GM12878 (cell line): Measurements from ENCODE around the gene IFI30. TPM values are rescaled to one million over a fixed set of nuclear protein-coding genes. Genes with fewer than 3 reads are reported as not detected.
A peak's percentile ranks its signal among the peaks of the same experiment; 100 is the strongest.

Experiments used
- ATAC-seq: fragments of 200-7000 bp; cut with Tn5 transposase; 3 replicates; pipeline ENCODE4 v1.9.1; 2020; ENCODE audit warnings: mild to moderate bottlenecking, moderate library complexity
- BruUV-seq: library from RNA; stranded (reverse); fragments of 400-500 nt; replicated peaks from 2 replicates; lab custom pipeline; 2021; lab: Mats Ljungman, UMichigan
- CTCF ChIA-PET: fragments of 300-600 bp; sonication (Branson Sonifier 250); formaldehyde crosslinking; extraction: SDS; loops from one replicate; lab custom pipeline; 2021; ENCODE audit warnings: inconsistent platforms; lab: Yijun Ruan, JAX
- POLR2A ChIA-PET: fragments of 350-600 bp; formaldehyde crosslinking; extraction: SDS; loops from one replicate; lab custom pipeline; 2021; ENCODE audit warnings: inconsistent platforms; lab: Charles Lee
- RAD21 ChIA-PET: fragments of 300-600 bp; sonication (Branson Sonifier 250); formaldehyde crosslinking; loops from one replicate; lab custom pipeline; 2023; ENCODE audit warnings: antibody characterized with exemption; ENCODE audit not compliant: unreplicated experiment; lab: Charles Lee
- SMC1A ChIA-PET: fragments of 300-600 bp; sonication (Branson Sonifier 250); formaldehyde crosslinking; loops from one replicate; lab custom pipeline; 2023; ENCODE audit not compliant: unreplicated experiment, uncharacterized antibody; lab: Charles Lee
- DNase-seq: peaks from one replicate; pipeline ENCODE4 v3.0.0-alpha.2; 2011; ENCODE audit warnings: low read depth, low spot score
- FAIRE-seq: peaks from 3 replicates; lab custom pipeline; 2011; peaks lifted over from hg19 to GRCh38; lab: Jason Lieb, UNC
- H2AFZ ChIP-seq: 2 replicates; pipeline ENCODE4 v1.6.0; 2011; ENCODE audit warnings: low read depth, low read length, control low read depth; ENCODE audit not compliant: control insufficient read depth
- H3K27ac ChIP-seq: 2 replicates; pipeline ENCODE4 v1.5.1; 2011; ENCODE audit warnings: control low read depth; ENCODE audit not compliant: control insufficient read depth, insufficient read depth
- H3K27me3 ChIP-seq, 2 experiments: replicated peaks in 1 of 2; 2 replicates each; pipeline versions ENCODE4 v1.6.0 to v1.6.1; 2011; ENCODE audit warnings: low read length in 1 of 2; ENCODE audit not compliant: control insufficient read depth in 2 of 2, insufficient read depth in 2 of 2
- H3K36me3 ChIP-seq, 2 experiments: 2 replicates each; pipeline ENCODE4 v1.5.1; 2011; ENCODE audit warnings: low read length in 1 of 2; ENCODE audit not compliant: control insufficient read depth in 2 of 2, insufficient read depth in 2 of 2
- H3K4me1 ChIP-seq: 2 replicates; pipeline ENCODE4 v1.6.1; 2011; ENCODE audit warnings: mild to moderate bottlenecking, low read length, moderate library complexity, mixed read lengths; ENCODE audit not compliant: control insufficient read depth, insufficient read depth
- H3K4me2 ChIP-seq: 2 replicates; pipeline ENCODE4 v1.6.0; 2011; ENCODE audit warnings: control low read depth; ENCODE audit not compliant: control insufficient read depth, insufficient read depth
- H3K4me3 ChIP-seq: fragments of 200-600 bp; sonication (generic); 2 replicates; pipeline ENCODE4 v1.5.1; 2016
- H3K79me2 ChIP-seq: 2 replicates; pipeline ENCODE4 v1.6.0; 2011; ENCODE audit warnings: low read length; ENCODE audit not compliant: control insufficient read depth, insufficient read depth
- H3K9ac ChIP-seq: 2 replicates; pipeline ENCODE4 v1.8.0; 2011; ENCODE audit warnings: low read length, control low read depth, mixed read lengths; ENCODE audit not compliant: control insufficient read depth, insufficient read depth
- H3K9me3 ChIP-seq: replicated peaks from 3 replicates; pipeline ENCODE4 v1.5.1; 2011; ENCODE audit warnings: mild to moderate bottlenecking, low read length; ENCODE audit not compliant: control insufficient read depth, insufficient read depth
- H4K20me1 ChIP-seq: 2 replicates; pipeline ENCODE4 v1.6.0; 2011; ENCODE audit not compliant: control insufficient read depth, insufficient read depth
- BACH1 ChIP-seq: fragments of 450-650 bp; IDR thresholded peaks from 2 replicates; pipeline ENCODE4 v1.6.1; 2017; ENCODE audit warnings: mild to moderate bottlenecking, borderline replicate concordance
- BCL11A ChIP-seq: IDR thresholded peaks from 2 replicates; pipeline ENCODE4 v1.6.1; 2011; ENCODE audit warnings: low read depth, low read length
- BHLHE40 ChIP-seq, 2 experiments: fragments of 450-650 bp in 1 of 2; IDR thresholded peaks; 2 replicates each; pipeline ENCODE4 v1.6.1; 2011 to 2017; ENCODE audit warnings: low read depth in 2 of 2, borderline replicate concordance in 1 of 2, improper control_type of control experiment in 1 of 2, low read length in 1 of 2, mild to moderate bottlenecking in 1 of 2
- CHD2 ChIP-seq: IDR thresholded peaks from 2 replicates; pipeline ENCODE4 v1.6.1; 2011; ENCODE audit warnings: low read depth, low read length, improper control_type of control experiment, borderline replicate concordance
- E2F4 ChIP-seq: IDR thresholded peaks from 2 replicates; pipeline ENCODE4 v1.6.1; 2012; ENCODE audit warnings: low read depth, low read length, improper control_type of control experiment
- E4F1 ChIP-seq: fragments of 450-650 bp; IDR thresholded peaks from 2 replicates; pipeline ENCODE4 v1.6.1; 2018; ENCODE audit warnings: borderline replicate concordance, mild to moderate bottlenecking; ENCODE audit not compliant: partially characterized antibody
- GATAD2B ChIP-seq: fragments of 450-650 bp; conservative IDR thresholded peaks from 2 replicates; pipeline ENCODE4 v1.6.1; 2017; ENCODE audit warnings: low read depth, mild to moderate bottlenecking, moderate library complexity
- HDAC2 ChIP-seq: fragments of 200-600 bp; sonication (generic); IDR thresholded peaks from 2 replicates; pipeline ENCODE4 v1.6.1; 2017
- IKZF1 ChIP-seq: fragments of 450-650 bp; conservative IDR thresholded peaks from 2 replicates; pipeline ENCODE4 v1.6.1; 2017; ENCODE audit warnings: antibody characterized with exemption, mild to moderate bottlenecking
- IKZF2 ChIP-seq, 2 experiments: fragments of 450-650 bp; IDR thresholded peaks; 2 replicates each; pipeline ENCODE4 v1.6.1; 2017; ENCODE audit warnings: mild to moderate bottlenecking in 2 of 2, moderate library complexity in 2 of 2
- LARP7 ChIP-seq: fragments of 450-650 bp; IDR thresholded peaks from 2 replicates; pipeline ENCODE4 v1.6.1; 2017; ENCODE audit warnings: mild to moderate bottlenecking
- MAX ChIP-seq: IDR thresholded peaks from 2 replicates; pipeline ENCODE4 v1.6.1; 2012; ENCODE audit warnings: low read depth, low read length, improper control_type of control experiment
- MTA2 ChIP-seq: fragments of 450-650 bp; IDR thresholded peaks from 2 replicates; pipeline ENCODE4 v1.6.1; 2016; ENCODE audit warnings: low read depth, mild to moderate bottlenecking, moderate library complexity
- NBN ChIP-seq: fragments of 450-650 bp; IDR thresholded peaks from 2 replicates; pipeline ENCODE4 v1.6.1; 2016
- PAX5 ChIP-seq: IDR thresholded peaks from 2 replicates; pipeline ENCODE4 v1.6.1; 2011; ENCODE audit warnings: low read depth, low read length, borderline replicate concordance
- SMARCA5 ChIP-seq: fragments of 450-650 bp; IDR thresholded peaks from 2 replicates; pipeline ENCODE4 v1.6.1; 2017; ENCODE audit warnings: mild to moderate bottlenecking
- TBL1XR1 ChIP-seq: IDR thresholded peaks from 2 replicates; pipeline ENCODE4 v1.6.1; 2012; ENCODE audit warnings: low read depth, low read length, improper control_type of control experiment
- ZNF207 ChIP-seq: fragments of 450-650 bp; IDR thresholded peaks from 2 replicates; pipeline ENCODE4 v1.6.1; 2014; ENCODE audit warnings: antibody characterized with exemption, mild to moderate bottlenecking, borderline replicate concordance
- ZNF384 ChIP-seq: IDR thresholded peaks from 2 replicates; pipeline ENCODE4 v1.6.1; 2012; ENCODE audit warnings: low read depth, mild to moderate bottlenecking, low read length, improper control_type of control experiment, borderline replicate concordance
- WGBS: methylation state at CpG from one replicate; pipeline ENCODE4 v1.1.6; 2016; ENCODE audit warnings: low lambda C conversion rate; ENCODE audit not compliant: insufficient replicate concordance, insufficient coverage; ENCODE audit errors: missing lambda C conversion rate; 5-methylcytosine and 5-hydroxymethylcytosine counted together
- in situ Hi-C: fragments of 300-500 bp; cut with MboI; formaldehyde crosslinking; loops from 9 replicates; pipeline ENCODE4 v1.14.3; 2018; ENCODE audit warnings: mixed read lengths
- intact Hi-C: fragments of 100-400 bp; cut with micrococcal nuclease; formaldehyde crosslinking; loops from one replicate; pipeline ENCODE4 v1.14.2; 2022; ENCODE audit not compliant: unreplicated experiment
- polyA plus RNA-seq, 11 experiments: library from polyadenylated mRNA; depleted of rRNA in 4 of 11; unstranded in 6 of 11; stranded (reverse) in 5 of 11; fragments of >200 nt; fragmentation: Nextera tagmentation in 4 of 11; fragmentation: Illumina TruSeq in 1 of 11; extraction: Ambion mirVana in 4 of 11; extraction: Trizol in 1 of 11; gene quantifications; 1 replicate in 1 of 11; 2 replicates in 10 of 11; pipeline versions ENCODE4 v1.2.1 to v1.2.3, GENCODE V29; 2011 to 2016; ENCODE audit warnings: inconsistent platforms in 2 of 11, missing spikeins in 2 of 11, low read depth in 1 of 11
- total RNA-seq, 4 experiments: library from RNA; depleted of rRNA in 3 of 4; stranded (reverse); fragments of >200 nt in 3 of 4; fragmentation: Illumina TruSeq in 1 of 4; extraction: Trizol in 1 of 4; gene quantifications; 2 replicates each; pipeline versions ENCODE4 v1.2.1 to v1.2.3, GENCODE V29; 2013 to 2021

The IFI30 gene
- total and polyA plus RNA-seq, 10 of the 15 experiments (the other 5 are each of a cell fraction or from before 2014, with no cell fraction given) = 221 to 1,112 (median 451) TPM

GRCh38 chr19:18202778-18203407, 29.3 kb downstream of the IFI30 start (continued):
- TF ChIP-seq MAX = peak; percentile 75
- no peak for TF ChIP-seq BCL11A

GRCh38 chr19:18203408-18203862, 29.8 kb downstream of the IFI30 start:
- FAIRE-seq = no peak
- CTCF ChIA-PET = interaction anchor here (0.8 to 11.7 kb wide), 8 partner anchors 11 to 207 kb away, joined by 3 to 213 read pairs (median 10); partner anchors contain the start of gene MPV17L2
- in situ Hi-C loops (no loop called here), intact Hi-C loops (loop anchor here (10.0 kb wide), 1 partner anchor 211 kb away; the partner anchor contains the start of gene SSBP4)
- no peaks in the 10 kb centered on the region for H3K9me3 ChIP-seq
- SMC1A ChIA-PET = interaction anchor here (1.0 to 9.5 kb wide), 10 partner anchors 9 to 147 kb away, joined by 3 to 121 read pairs (median 4); partner anchors contain the start of gene MPV17L2
- H3K4me3 ChIP-seq = peak overlapping the region; percentile 86
- ATAC-seq = peak; percentile 23
- BruUV-seq = no TSS peak
- no peaks in the 10 kb centered on the region for H3K27me3 ChIP-seq
- POLR2A ChIA-PET = interaction anchor here (0.7 to 3.4 kb wide), 11 partner anchors 9 to 155 kb away, joined by 3 to 29 read pairs (median 7); partner anchors contain the start of genes JUND, LSM4 and MPV17L2
- no peaks in the 10 kb centered on the region for H4K20me1 ChIP-seq
- DNase-seq = no peak
- RAD21 ChIA-PET = interaction anchor here (0.6 to 8.1 kb wide), 17 partner anchors 11 to 216 kb away, joined by 3 to 175 read pairs (median 5); partner anchors contain the start of genes JUND, MPV17L2, PIK3R2 and SSBP4
- peak overlapping the region; percentile 82 for H2AFZ ChIP-seq
- H3K36me3 ChIP-seq = peaks cover 0 to 6% of the 10 kb centered on the region in 2 experiments; a peak in 2 of 4 replicates
- peak overlapping the region; percentile 56 for H3K4me2 ChIP-seq
- peak overlapping the region; percentile 44; the same call in 1 of the 2 replicates for H3K9ac ChIP-seq
- 3% methylated on average over 38 of the region's 38 CpGs for WGBS
- H3K27ac ChIP-seq = peak overlapping the region; percentile 20; the same call in 1 of the 2 replicates
- H3K4me1 ChIP-seq = peaks cover 6% of the 10 kb centered on the region
- peaks cover 9% of the 10 kb centered on the region for H3K79me2 ChIP-seq
- TF ChIP-seq TBL1XR1 = no peak
- 0 out of 2 replicates have a peak, but pooled peaks have one; percentile 23 for TF ChIP-seq MTA2
- TF ChIP-seq E2F4 = no peak
- TF ChIP-seq ZNF384 = no peak
- TF ChIP-seq HDAC2 = no peak
- peak; percentile 74; the same call in 1 of the 2 replicates for TF ChIP-seq ZNF207
- TF ChIP-seq SMARCA5 = peak; percentile 33; the same call in 1 of the 2 replicates
- no peak for TF ChIP-seq E4F1
- TF ChIP-seq LARP7 = 0 out of 2 replicates have a peak, but pooled peaks have one; percentile 49
- TF ChIP-seq IKZF1 = peak; percentile 46; the same call in 1 of the 2 replicates
- 0 out of 4 replicates have a peak, but pooled peaks of 1 of the 2 experiments have one; percentile 19 for TF ChIP-seq IKZF2 (IDR thresholded peaks at IDR 0.05)
- TF ChIP-seq CHD2 = 0 out of 2 replicates have a peak, but pooled peaks have one; percentile 12
- 0 out of 2 replicates have a peak, but pooled peaks have one; percentile 58 for TF ChIP-seq NBN
- 0 out of 2 replicates have a peak, but pooled peaks have one; percentile 44 for TF ChIP-seq PAX5
- TF ChIP-seq BACH1 = peak; percentile 87
- TF ChIP-seq GATAD2B = peak; percentile 83; the same call in 1 of the 2 replicates
- no peak for TF ChIP-seq BHLHE40 (IDR thresholded peaks at IDR 0.05; ENCODE audit: borderline replicate concordance in 1 of 2, low read depth in 2 of 2, low read length in 1 of 2)
